Muscle layer of duodenum (tissue), 2 donors: ENCODE measurements around the gene ZNF697.
"Not testable (repeated sequence)": the region's sequence is repeated elsewhere in the genome, so short reads cannot be mapped to it uniquely, and the experiment has no call there.

ENCODE experiments used
- H3K27ac ChIP-seq: one replicate; pipeline ENCODE4 v1.7.0; 2013; ENCODE audit warnings: mild to moderate bottlenecking, low read length
- H3K27me3 ChIP-seq: one replicate; pipeline ENCODE4 v1.7.0; 2013; ENCODE audit warnings: low read depth, mild to moderate bottlenecking, control low read depth, low read length
- H3K36me3 ChIP-seq, 2 donors: one replicate each; pipeline ENCODE4 v1.7.0; 2013; ENCODE audit warnings: low read length in 2 of 2, control low read depth in 1 of 2, mild to moderate bottlenecking in 1 of 2; ENCODE audit not compliant: insufficient read depth in 2 of 2, control insufficient read depth in 1 of 2
- H3K4me1 ChIP-seq, 2 donors: one replicate each; pipeline ENCODE4 v1.7.0; 2013; ENCODE audit warnings: low read length in 2 of 2, mild to moderate bottlenecking in 2 of 2, control low read depth in 1 of 2, moderate library complexity in 1 of 2; ENCODE audit not compliant: insufficient read depth in 2 of 2, control insufficient read depth in 1 of 2
- H3K4me3 ChIP-seq, 2 donors: one replicate each; pipeline ENCODE4 v1.7.0; 2013; ENCODE audit warnings: low read length in 2 of 2, low read depth in 1 of 2, mild to moderate bottlenecking in 1 of 2
- H3K9me3 ChIP-seq, 2 donors: one replicate each; pipeline ENCODE4 v1.7.0; 2013; ENCODE audit warnings: low read length in 2 of 2, control low read depth in 1 of 2, mild to moderate bottlenecking in 1 of 2; ENCODE audit not compliant: control insufficient read depth in 1 of 2
- donor health status: healthy.

The ZNF697 gene

GRCh38 chr1:119626841-119627240 is 21.2 kb downstream of the ZNF697 start:
- Histone ChIP-seq H3K4me3 (no peak overlapping the region), H3K36me3 (peaks cover 9 to 29% of the 10 kb centered on the region in 2 donors), H3K27me3 (no peaks in the 10 kb centered on the region), H3K27ac (peak overlapping the region; percentile 3), H3K4me1 (peaks cover 9 to 26% of the 10 kb centered on the region in 2 donors), H3K9me3 (no peaks in the 10 kb centered on the region)

- Histone ChIP-seq H3K36me3 (peaks cover 9 to 29% of the 10 kb centered on the region in 2 donors), H3K27ac (no peak overlapping the region), H3K9me3 (no peaks in the 10 kb centered on the region), H3K4me3 (no peak overlapping the region), H3K4me1 (peaks cover 9 to 22% of the 10 kb centered on the region in 2 donors), H3K27me3 (no peaks in the 10 kb centered on the region)
These were observed 22.0 kb downstream of the ZNF697 start for GRCh38 chr1:119626011-119626545.

GRCh38 chr1:119623678-119624077 is 24.4 kb downstream of the ZNF697 start:
- no peaks in the 10 kb centered on the region for H3K9me3 ChIP-seq
- H3K4me3 ChIP-seq, result no peak overlapping the region
- H3K27me3 ChIP-seq, result no peaks in the 10 kb centered on the region
- H3K27ac ChIP-seq, result no peak overlapping the region
- peaks cover 9 to 29% of the 10 kb centered on the region in 2 donors for H3K36me3 ChIP-seq
- H3K4me1 ChIP-seq, result peaks cover 9 to 20% of the 10 kb centered on the region in 2 donors

- Histone ChIP-seq H3K27ac (no peak overlapping the region), H3K9me3 (no peaks in the 10 kb centered on the region), H3K36me3 (peaks cover 9 to 29% of the 10 kb centered on the region in 2 donors), H3K27me3 (no peaks in the 10 kb centered on the region), H3K4me3 (no peak overlapping the region), H3K4me1 (peaks cover 9 to 24% of the 10 kb centered on the region in 2 donors)
These were observed 24.9 kb downstream of the ZNF697 start for GRCh38 chr1:119623193-119623515.

- Histone ChIP-seq H3K27me3 (no peaks in the 10 kb centered on the region), H3K4me1 (peaks cover 7 to 23% of the 10 kb centered on the region in 2 donors), H3K4me3 (no peak overlapping the region), H3K36me3 (peaks cover 9 to 29% of the 10 kb centered on the region in 2 donors), H3K9me3 (no peaks in the 10 kb centered on the region), H3K27ac (no peak overlapping the region)
These were observed 25.5 kb downstream of the ZNF697 start for GRCh38 chr1:119622311-119623192.

GRCh38 chr1:119621705-119622104 is 26.4 kb downstream of the ZNF697 start:
- H3K36me3 ChIP-seq, result peaks cover 9 to 29% of the 10 kb centered on the region in 2 donors
- peaks cover 0 to 15% of the 10 kb centered on the region in 2 donors for H3K4me1 ChIP-seq
- no peaks in the 10 kb centered on the region for H3K9me3 ChIP-seq
- no peak overlapping the region for H3K27ac ChIP-seq
- no peak overlapping the region for H3K4me3 ChIP-seq
- H3K27me3 ChIP-seq, result no peaks in the 10 kb centered on the region

GRCh38 chr1:119617751-119618691 is 30.0 kb downstream of the ZNF697 start:
- Histone ChIP-seq H3K27ac (no peak overlapping the region), H3K9me3 (no peaks in the 10 kb centered on the region), H3K27me3 (no peaks in the 10 kb centered on the region), H3K4me3 (no peak overlapping the region), H3K4me1 (peaks cover 0 to 13% of the 10 kb centered on the region in 2 donors), H3K36me3 (peaks cover 0 to 9% of the 10 kb centered on the region in 2 donors)

- not testable (repeated sequence) for H3K4me3 ChIP-seq, H3K9me3 ChIP-seq, H3K36me3 ChIP-seq, H3K27me3 ChIP-seq, H3K27ac ChIP-seq
- peaks cover 0 to 13% of the 10 kb centered on the region in 2 donors for H3K4me1 ChIP-seq
These were observed 31.3 kb downstream of the ZNF697 start for GRCh38 chr1:119616748-119617147.

- H3K9me3 ChIP-seq, H3K4me3 ChIP-seq, H3K36me3 ChIP-seq, H3K27ac ChIP-seq, H3K27me3 ChIP-seq: not testable (repeated sequence)
- peaks cover 0 to 13% of the 10 kb centered on the region in 2 donors for H3K4me1 ChIP-seq
These were observed 33.0 kb downstream of the ZNF697 start for GRCh38 chr1:119615100-119615499.

GRCh38 chr1:119613769-119614720 is 34.0 kb downstream of the ZNF697 start:
- Histone ChIP-seq H3K9me3 (no peaks in the 10 kb centered on the region), H3K27ac (no peak overlapping the region), H3K36me3 (no peaks in the 10 kb centered on the region), H3K4me1 (peaks cover 0 to 13% of the 10 kb centered on the region in 2 donors), H3K27me3 (no peaks in the 10 kb centered on the region), H3K4me3 (no peak overlapping the region)
